Effector memory CD4-positive, alpha-beta T cell (primary cell): ENCODE results near the gene TBC1D30.
"Not testable (repeated sequence)": the region's sequence is repeated elsewhere in the genome, so short reads cannot be mapped to it uniquely, and the experiment has no call there.

Source experiments
- DNase-seq, 3 donors: peaks; one replicate each; pipeline ENCODE4 v3.0.0-alpha.2; 2020
- H3K27ac ChIP-seq: 2 replicates; pipeline ENCODE4 v1.7.0; 2013; ENCODE audit warnings: mild to moderate bottlenecking, low read length, moderate library complexity; ENCODE audit not compliant: insufficient read depth, poor library complexity, severe bottlenecking
- H3K27me3 ChIP-seq: replicated peaks from 2 replicates; pipeline ENCODE4 v1.7.0; 2013; ENCODE audit warnings: mild to moderate bottlenecking, low read length; ENCODE audit not compliant: insufficient read depth, control insufficient read depth, poor library complexity, severe bottlenecking
- H3K36me3 ChIP-seq: 2 replicates; pipeline ENCODE4 v1.7.0; 2013; ENCODE audit warnings: mild to moderate bottlenecking, low read length, moderate library complexity; ENCODE audit not compliant: control insufficient read depth, insufficient read depth
- H3K4me1 ChIP-seq: 2 replicates; pipeline ENCODE4 v1.7.0; 2013; ENCODE audit warnings: low read length, mild to moderate bottlenecking; ENCODE audit not compliant: control insufficient read depth, insufficient read depth, poor library complexity, severe bottlenecking
- H3K4me3 ChIP-seq: 2 replicates; pipeline ENCODE4 v1.7.0; 2013; ENCODE audit warnings: low read length, low read depth, mild to moderate bottlenecking; ENCODE audit not compliant: insufficient read depth, poor library complexity, severe bottlenecking
- H3K9me3 ChIP-seq: 2 replicates; pipeline ENCODE4 v1.7.0; 2013; ENCODE audit warnings: mild to moderate bottlenecking, low read length, moderate library complexity; ENCODE audit not compliant: control insufficient read depth
- total RNA-seq, 3 donors: gene quantifications; one replicate each; lab custom pipeline; 2026; lab: John Stamatoyannopoulos, UW

The TBC1D30 gene, protein sequence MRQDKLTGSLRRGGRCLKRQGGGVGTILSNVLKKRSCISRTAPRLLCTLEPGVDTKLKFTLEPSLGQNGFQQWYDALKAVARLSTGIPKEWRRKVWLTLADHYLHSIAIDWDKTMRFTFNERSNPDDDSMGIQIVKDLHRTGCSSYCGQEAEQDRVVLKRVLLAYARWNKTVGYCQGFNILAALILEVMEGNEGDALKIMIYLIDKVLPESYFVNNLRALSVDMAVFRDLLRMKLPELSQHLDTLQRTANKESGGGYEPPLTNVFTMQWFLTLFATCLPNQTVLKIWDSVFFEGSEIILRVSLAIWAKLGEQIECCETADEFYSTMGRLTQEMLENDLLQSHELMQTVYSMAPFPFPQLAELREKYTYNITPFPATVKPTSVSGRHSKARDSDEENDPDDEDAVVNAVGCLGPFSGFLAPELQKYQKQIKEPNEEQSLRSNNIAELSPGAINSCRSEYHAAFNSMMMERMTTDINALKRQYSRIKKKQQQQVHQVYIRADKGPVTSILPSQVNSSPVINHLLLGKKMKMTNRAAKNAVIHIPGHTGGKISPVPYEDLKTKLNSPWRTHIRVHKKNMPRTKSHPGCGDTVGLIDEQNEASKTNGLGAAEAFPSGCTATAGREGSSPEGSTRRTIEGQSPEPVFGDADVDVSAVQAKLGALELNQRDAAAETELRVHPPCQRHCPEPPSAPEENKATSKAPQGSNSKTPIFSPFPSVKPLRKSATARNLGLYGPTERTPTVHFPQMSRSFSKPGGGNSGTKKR
- 0 reads per million in 3 donors for total RNA-seq

DNA sequence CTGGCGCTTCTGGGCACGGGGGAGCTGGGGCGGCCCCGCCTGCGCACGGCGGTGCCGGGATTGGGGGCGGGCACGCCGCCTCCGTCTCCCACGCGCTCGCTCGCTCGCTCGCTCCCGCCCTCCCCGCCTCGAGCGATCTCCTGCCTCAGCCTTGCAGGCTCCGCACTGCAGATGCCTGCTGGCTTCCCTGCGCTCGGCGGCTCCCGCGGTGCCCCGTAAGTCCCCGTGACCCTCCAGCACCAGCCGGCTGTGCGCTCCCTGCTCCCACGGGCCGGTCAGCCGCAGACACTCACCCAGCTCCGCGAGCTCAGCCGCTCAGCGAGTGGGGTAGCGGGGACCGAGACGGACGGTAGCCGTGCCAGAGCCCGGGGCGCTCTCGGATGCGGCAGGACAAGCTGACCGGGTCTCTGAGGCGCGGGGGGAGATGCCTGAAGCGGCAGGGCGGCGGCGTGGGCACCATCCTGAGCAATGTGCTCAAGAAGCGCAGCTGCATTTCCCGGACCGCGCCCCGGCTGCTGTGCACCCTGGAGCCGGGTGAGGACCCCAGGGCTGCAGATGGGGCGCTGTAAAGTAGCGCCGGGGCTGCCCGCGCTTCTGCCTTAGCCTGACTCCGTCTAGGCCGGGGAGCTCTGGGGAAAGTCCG lies at the start of gene TBC1D30:
TBC1D30 (plus strand) TSS at position 148 of the 643 bp plus-strand sequence; CDS start at position 381, 233 bp downstream.
- peak within 1 kb of the TSS; percentile 54 for H3K4me3 ChIP-seq
- peaks cover 18% of the 10 kb centered on the region for H3K4me1 ChIP-seq
- H3K36me3 ChIP-seq, result no peaks in the 10 kb centered on the region
- peaks cover 45% of the 10 kb centered on the region for H3K27me3 ChIP-seq
- DNase-seq, result no peak
- no peaks in the 10 kb centered on the region for H3K9me3 ChIP-seq
- H3K27ac ChIP-seq, result no peak within 1 kb of the TSS

DNA sequence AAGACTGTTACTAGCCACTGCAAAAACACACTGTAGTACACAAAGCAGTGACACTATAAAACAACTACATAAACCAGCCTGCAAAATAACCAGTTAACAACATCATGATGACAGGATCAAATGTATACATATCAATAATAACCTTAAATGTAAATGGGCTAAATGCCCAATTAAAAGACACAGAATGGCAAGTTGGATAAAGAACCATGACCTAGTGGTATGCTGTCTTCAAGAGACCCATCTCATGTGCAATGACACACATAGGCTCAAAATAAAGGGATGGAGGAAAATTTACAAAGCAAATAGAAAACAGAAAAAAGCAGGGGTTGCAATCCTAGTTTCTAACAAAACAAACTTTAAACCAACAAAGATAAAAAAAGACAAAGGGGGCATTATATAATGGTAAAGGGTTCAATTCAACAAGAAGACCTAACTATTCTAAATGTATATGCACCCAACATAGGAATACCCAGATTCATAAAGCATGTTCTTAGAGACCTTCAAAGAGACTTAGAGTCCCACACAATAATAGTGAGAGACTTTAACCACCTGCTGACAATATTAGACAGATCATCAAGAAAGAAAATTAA lies 49.2 kb upstream of the TBC1D30 start:
- not testable (repeated sequence) for H3K27ac ChIP-seq

DNA sequence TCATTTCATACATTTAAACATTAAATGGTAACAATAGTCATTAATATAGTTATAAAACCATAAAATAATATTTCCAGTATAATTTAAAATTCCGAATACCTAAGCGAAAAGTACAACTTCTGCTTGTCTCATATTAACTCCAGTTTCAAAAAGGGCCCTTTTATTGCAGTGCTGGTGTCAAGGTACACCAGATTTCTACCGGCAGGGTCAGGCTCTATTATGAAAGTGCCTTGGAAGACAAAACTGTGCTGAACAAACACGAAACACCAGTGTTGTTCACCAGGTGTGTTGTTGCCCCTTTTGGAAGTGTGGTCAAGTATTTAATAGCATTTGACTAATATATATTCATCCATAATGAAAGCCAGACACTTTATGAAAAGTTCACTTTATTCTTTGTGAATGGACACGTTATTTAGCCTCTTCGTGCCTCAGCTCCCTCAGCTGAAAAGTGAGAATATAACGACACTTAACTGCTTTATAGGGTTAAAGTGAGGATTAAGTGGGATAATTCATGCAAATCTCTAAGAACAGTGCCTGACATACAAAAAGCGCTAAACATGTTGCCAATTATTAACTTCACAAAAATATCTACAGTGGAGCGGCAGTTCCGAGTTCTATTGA lies 45.0 kb upstream of the TBC1D30 start:
- Histone ChIP-seq H3K4me1 (peaks cover 14% of the 10 kb centered on the region), H3K9me3 (peaks cover 3% of the 10 kb centered on the region), H3K27ac (no peak overlapping the region), H3K36me3 (no peaks in the 10 kb centered on the region), H3K27me3 (peaks cover 26% of the 10 kb centered on the region), H3K4me3 (no peak overlapping the region)
- DNase-seq, result no peak

More for the DNA sequence above, 49.2 kb upstream of the TBC1D30 start:
- not testable (repeated sequence) for H3K27me3 ChIP-seq, H3K36me3 ChIP-seq, H3K9me3 ChIP-seq, H3K4me1 ChIP-seq, DNase-seq, H3K4me3 ChIP-seq

DNA sequence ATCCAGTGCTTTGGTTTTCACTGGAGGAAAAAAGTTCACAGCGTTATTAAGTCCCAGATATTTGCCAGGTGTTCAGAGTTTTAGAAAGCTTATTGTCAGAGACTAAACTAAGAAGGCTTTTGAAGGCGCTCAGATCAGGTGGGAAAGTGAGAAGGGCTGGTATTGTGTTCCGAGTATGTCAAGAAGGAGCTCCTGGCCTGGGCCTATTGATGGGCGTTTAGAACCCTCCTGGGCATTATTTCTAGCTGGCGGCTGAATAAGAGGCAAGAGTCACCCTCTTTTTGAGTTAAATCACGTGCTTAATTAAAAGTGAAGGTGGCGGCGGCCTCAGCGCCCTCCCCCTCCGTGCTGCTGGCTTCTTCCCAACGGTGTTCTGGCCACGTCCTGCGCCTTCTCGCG lies 44.3 kb upstream of the TBC1D30 start:
- Histone ChIP-seq H3K36me3 (no peaks in the 10 kb centered on the region), H3K4me3 (peak overlapping the region; percentile 53), H3K27ac (no peak overlapping the region), H3K9me3 (peaks cover 3% of the 10 kb centered on the region), H3K4me1 (peaks cover 14% of the 10 kb centered on the region), H3K27me3 (peaks cover 26% of the 10 kb centered on the region)
- no peak for DNase-seq

DNA sequence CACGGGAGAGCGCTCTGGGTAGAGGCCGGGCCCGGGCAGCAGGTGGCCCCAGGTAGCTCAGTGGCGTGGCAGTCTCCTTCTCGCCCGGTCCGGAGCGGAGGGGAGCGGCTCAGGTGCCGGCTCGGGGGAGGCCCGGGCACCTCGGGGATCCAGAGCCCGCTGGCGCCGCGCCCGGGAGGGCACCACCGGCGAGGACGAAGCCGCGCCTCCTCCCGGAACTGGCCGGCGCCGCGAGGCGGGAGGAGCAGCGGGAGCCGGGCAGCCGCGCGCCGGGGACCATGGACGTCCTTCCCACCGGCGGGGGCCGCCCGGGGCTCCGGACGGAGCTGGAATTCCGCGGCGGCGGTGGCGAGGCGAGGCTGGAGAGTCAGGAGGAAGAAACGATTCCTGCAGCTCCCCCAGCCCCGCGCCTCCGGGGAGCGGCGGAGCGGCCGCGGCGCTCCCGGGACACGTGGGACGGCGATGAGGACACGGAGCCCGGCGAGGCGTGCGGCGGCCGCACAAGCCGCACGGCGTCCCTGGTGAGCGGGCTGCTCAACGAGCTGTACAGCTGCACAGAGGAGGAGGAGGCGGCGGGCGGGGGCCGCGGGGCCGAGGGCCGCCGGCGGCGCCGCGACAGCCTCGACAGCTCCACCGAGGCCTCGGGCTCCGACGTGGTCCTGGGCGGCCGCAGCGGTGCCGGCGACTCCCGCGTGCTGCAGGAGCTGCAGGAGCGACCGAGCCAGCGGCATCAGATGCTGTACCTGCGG lies 43.7 kb upstream of the TBC1D30 start:
- H3K27me3 ChIP-seq, result peaks cover 26% of the 10 kb centered on the region
- H3K4me1 ChIP-seq, result peaks cover 14% of the 10 kb centered on the region
- peak overlapping the region; percentile 53 for H3K4me3 ChIP-seq
- peaks cover under 1% of the 10 kb centered on the region for H3K9me3 ChIP-seq
- DNase-seq, result no peak
- no peaks in the 10 kb centered on the region for H3K36me3 ChIP-seq
- H3K27ac ChIP-seq, result no peak overlapping the region

DNA sequence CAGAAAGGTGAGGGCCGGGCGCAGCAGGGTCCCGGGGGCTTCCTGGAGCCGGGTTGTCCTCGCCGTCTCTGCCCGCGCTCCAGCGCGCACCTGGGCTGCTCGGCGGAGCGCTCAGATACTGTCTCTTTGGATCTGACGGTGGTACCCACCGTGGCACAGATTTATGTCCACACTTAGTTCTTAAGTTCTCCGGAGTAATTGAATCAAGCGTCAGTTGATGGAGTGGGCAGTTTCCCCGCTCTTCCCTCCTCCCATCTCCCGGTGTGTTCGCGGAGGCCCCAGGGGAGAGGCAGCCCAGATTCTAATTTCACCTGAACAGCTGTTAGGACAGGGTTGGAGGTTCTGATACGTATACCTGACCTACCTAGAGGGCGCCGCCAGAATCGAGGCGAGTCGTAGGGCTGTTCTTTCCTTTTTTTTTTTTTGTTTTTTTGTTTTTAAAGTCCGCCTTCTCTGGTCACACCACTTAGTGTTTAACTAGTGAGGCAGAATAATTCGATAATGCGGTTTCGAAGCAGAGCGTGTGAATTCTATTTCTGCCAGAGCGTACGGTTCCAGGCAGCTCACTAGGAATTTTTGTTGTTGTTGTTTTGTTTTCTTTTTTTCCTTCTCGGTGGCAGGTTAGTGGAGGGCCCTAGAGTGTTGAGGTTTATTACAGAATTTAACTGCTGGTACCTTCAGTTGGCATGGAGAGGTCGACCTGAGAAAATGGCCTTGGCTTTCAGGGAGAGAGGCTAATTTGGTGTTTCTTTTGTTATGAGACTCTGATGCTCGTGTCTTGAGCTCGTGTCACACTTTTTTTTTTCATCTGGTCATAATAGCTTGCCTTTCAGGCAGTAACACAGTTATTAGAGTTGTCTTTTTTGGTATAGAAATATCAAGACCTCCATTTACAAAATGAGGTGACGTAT lies 42.9 kb upstream of the TBC1D30 start:
- peaks cover 26% of the 10 kb centered on the region for H3K27me3 ChIP-seq
- H3K4me1 ChIP-seq, result peaks cover 14% of the 10 kb centered on the region
- H3K4me3 ChIP-seq, result peak overlapping the region; percentile 42
- no peaks in the 10 kb centered on the region for H3K36me3 ChIP-seq
- no peaks in the 10 kb centered on the region for H3K9me3 ChIP-seq
- no peak overlapping the region for H3K27ac ChIP-seq
- no peak for DNase-seq

DNA sequence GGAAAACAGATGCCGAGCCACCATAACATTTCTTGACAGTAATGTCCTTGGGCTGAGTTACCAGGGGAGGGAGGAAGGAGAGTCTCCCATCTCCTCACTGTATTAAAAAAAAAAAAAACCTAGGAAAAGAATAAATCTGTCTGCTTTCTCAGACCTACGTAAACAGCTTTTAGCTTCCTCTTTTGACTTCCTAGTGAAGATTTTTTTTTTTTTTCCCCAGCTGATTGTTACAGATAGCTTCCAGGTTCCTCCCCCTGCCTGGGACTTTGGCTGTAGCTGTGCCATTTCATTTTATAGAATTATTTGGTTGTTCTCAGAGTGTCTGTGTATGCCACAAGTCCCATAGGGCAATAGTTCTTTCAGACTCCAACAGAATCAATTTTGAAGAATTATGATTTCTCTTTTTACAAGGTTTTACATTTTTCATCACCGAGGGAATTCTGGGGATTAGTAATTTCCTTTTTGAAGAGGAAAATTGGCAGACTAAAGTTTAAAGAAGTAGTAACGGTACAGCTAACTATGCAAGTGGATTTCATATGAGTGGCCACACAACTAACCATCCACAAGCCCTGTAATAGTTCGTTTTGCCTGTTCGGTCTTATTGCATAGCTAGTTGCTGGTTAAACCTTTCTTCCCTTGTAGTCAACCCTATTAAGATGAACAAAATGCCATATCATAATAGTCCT lies 42.1 kb upstream of the TBC1D30 start:
- DNase-seq, result no peak
- peaks cover 14% of the 10 kb centered on the region for H3K4me1 ChIP-seq
- H3K27me3 ChIP-seq, result peaks cover 26% of the 10 kb centered on the region
- no peaks in the 10 kb centered on the region for H3K36me3 ChIP-seq
- no peaks in the 10 kb centered on the region for H3K9me3 ChIP-seq
- peak overlapping the region; percentile 42 for H3K4me3 ChIP-seq
- H3K27ac ChIP-seq, result no peak overlapping the region

DNA sequence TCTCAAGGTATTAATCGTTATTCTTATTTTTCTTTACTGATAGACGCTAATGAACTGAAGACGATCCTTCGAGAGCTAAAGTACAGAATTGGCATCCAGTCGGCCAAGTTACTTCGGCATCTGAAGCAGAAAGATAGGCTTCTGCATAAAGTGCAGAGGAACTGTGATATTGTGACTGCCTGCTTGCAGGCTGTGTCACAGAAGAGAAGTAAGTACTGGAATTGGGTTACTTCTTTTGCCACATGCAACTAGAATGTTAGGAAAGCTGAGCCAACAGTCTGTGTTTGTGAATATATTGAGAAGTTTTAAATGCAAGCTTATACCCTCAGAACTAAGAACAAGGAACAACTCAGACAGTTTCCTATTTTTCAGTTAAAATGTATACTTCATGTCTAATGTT lies 38.6 kb upstream of the TBC1D30 start:
- Histone ChIP-seq H3K9me3 (no peaks in the 10 kb centered on the region), H3K27ac (no peak overlapping the region), H3K36me3 (no peaks in the 10 kb centered on the region), H3K27me3 (peaks cover 26% of the 10 kb centered on the region), H3K4me1 (peaks cover 11% of the 10 kb centered on the region), H3K4me3 (no peak overlapping the region)
- no peak for DNase-seq
